K562 (cell line): ENCODE data around the gene FGFRL1. TPM values are rescaled to one million over a fixed set of nuclear protein-coding genes. Genes with fewer than 3 reads are reported as not detected.

ENCODE experiments used
- CBX8 ChIP-seq: fragments of 200-600 bp; sonication (generic); IDR thresholded peaks from 2 replicates; pipeline ENCODE4 v1.6.1; 2012; ENCODE audit warnings: borderline replicate concordance, mixed run types, low read depth, mild to moderate bottlenecking, moderate library complexity, mixed read lengths, low read length, control low read depth, inconsistent platforms; ENCODE audit not compliant: poor library complexity, severe bottlenecking; ENCODE audit errors: extremely low read depth
- CEBPB ChIP-seq: fragments of 450-650 bp; IDR thresholded peaks from 2 replicates; pipeline ENCODE4 v1.6.1; 2016; ENCODE audit warnings: missing genetic modification characterization, missing compliant biosample characterization
- E2F3 ChIP-seq: fragments of 250-450 bp; sonication (Bioruptor Pico); IDR thresholded peaks from 2 replicates; pipeline ENCODE4 v1.4.0; 2020; ENCODE audit warnings: mild to moderate bottlenecking
- HIVEP1 ChIP-seq: fragments of 250-450 bp; sonication (Bioruptor Pico); IDR thresholded peaks from 2 replicates; pipeline ENCODE4 v1.4.0; 2020; ENCODE audit warnings: mild to moderate bottlenecking
- KDM5B ChIP-seq: fragments of 200-600 bp; sonication (generic); IDR thresholded peaks from 2 replicates; pipeline ENCODE4 v1.6.1; 2012; ENCODE audit warnings: low read depth, mild to moderate bottlenecking, moderate library complexity, low read length, control low read depth, inconsistent platforms; ENCODE audit not compliant: insufficient replicate concordance
- KLF16 ChIP-seq: IDR thresholded peaks from 2 replicates; pipeline ENCODE4 v1.6.1; 2016; ENCODE audit warnings: antibody characterized with exemption
- MYNN ChIP-seq, 2 experiments: sonication (generic); formaldehyde crosslinking in 1 of 2; IDR thresholded peaks; 2 replicates each; pipeline versions ENCODE4 v1.5.0 to v1.6.1; 2016 to 2020; ENCODE audit warnings: antibody characterized with exemption in 1 of 2, missing genetic modification reagents in 1 of 2
- NR1H2 ChIP-seq: sonication (generic); formaldehyde crosslinking; IDR thresholded peaks from 2 replicates; pipeline ENCODE4 v1.4.0; 2020; ENCODE audit warnings: mild to moderate bottlenecking, missing genetic modification reagents
- POLR2G ChIP-seq: fragments of 200-400 bp; formaldehyde crosslinking; IDR thresholded peaks from 2 replicates; pipeline ENCODE4 v1.6.1; 2017; ENCODE audit warnings: low read depth, mild to moderate bottlenecking, antibody characterized with exemption, low read length, moderate library complexity
- STAT5A ChIP-seq: IDR thresholded peaks from 2 replicates; pipeline ENCODE4 v1.6.1; 2012; ENCODE audit warnings: low read length, inconsistent platforms, borderline replicate concordance
- ZKSCAN1 ChIP-seq: fragments of 150-350 bp; IDR thresholded peaks from 2 replicates; pipeline ENCODE4 v1.6.1; 2016; ENCODE audit warnings: low read depth, low read length
- polyA plus RNA-seq, 8 experiments: library from polyadenylated mRNA; depleted of rRNA in 4 of 8; stranded (reverse) in 5 of 8; unstranded in 3 of 8; fragments of >200 nt; fragmentation: Nextera tagmentation in 2 of 8; fragmentation: Illumina TruSeq in 1 of 8; extraction: Ambion mirVana in 2 of 8; extraction: Trizol in 1 of 8; gene quantifications; 2 replicates each; pipeline versions ENCODE4 v1.2.1 to v1.2.3, GENCODE V29; 2011 to 2014; ENCODE audit warnings: inconsistent platforms in 1 of 8, missing spikeins in 1 of 8
- total RNA-seq, 7 experiments: library from RNA; depleted of rRNA in 6 of 7; stranded (reverse); fragments of >200 nt in 6 of 7; fragmentation: Illumina TruSeq in 2 of 7; extraction: Trizol in 2 of 7; gene quantifications; 2 replicates each; pipeline versions ENCODE4 v1.2.1 to v1.2.3, GENCODE V29; 2011 to 2021; ENCODE audit warnings: low replicate concordance in 1 of 7
- TF ChIP-seq, protein P1 (sequence below), 2 experiments: fragments of 450-650 bp; formaldehyde crosslinking in 1 of 2; IDR thresholded peaks; 2 replicates each; pipeline versions ENCODE4 v1.4.0 to v1.6.1; 2014 to 2020; ENCODE audit warnings: mild to moderate bottlenecking in 2 of 2, borderline replicate concordance in 1 of 2, low read depth in 1 of 2
- TF ChIP-seq, protein P2 (sequence below): sonication (generic); formaldehyde crosslinking; IDR thresholded peaks from 2 replicates; pipeline ENCODE4 v1.8.1; 2023; ENCODE audit warnings: mild to moderate bottlenecking, missing genetic modification reagents

Gene FGFRL1
- total and polyA plus RNA-seq, 9 of the 15 experiments (the other 6 are each of a cell fraction or from before 2014, with no cell fraction given), result 0.34 to 49.9 (median 14.6) TPM

DNA sequence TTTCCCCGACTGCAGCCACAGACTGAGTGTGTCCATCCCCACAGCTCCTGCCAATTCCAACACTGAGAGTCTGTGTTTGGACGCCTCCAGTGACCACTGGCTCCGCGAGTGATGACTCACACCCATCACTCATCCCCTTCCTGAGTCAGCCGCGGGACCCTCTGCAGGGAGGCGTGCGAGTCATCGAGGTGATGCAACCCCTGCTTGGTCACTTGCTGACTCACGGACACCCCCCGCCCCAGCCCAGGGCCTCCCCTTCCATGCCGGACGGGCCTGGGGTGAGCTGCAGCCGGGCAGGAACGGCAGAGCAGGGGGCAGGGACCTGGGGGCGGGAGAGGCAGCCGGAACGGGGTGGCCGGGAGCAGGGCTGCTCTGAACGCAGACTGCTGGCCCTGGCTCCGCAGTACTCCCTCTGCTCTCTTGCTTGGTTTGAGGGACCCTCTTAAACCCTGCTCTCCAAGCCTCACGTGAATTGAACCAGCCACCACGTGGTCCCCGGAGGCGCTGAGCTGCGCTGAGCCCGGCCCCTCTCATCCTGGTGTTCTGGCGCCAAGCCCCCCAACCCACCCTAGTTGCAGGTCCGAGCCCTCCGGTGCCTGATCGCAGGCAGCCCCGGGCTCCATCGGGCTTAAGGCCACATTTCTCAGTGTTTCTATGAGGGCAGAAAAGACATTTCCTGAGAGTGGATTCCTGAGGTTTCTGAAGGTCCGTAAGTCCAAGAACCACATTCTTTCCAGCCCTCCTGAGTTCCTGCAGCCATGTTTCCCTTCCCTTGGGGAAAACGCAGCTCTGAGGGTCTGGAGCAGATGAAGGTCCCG is 32.4 kb downstream of the FGFRL1 start (continued):
- TF ChIP-seq CEBPB (tag), result peak; percentile 99
- TF ChIP-seq POLR2G, result peak; percentile 90
- TF ChIP-seq KDM5B, result no peak
- TF ChIP-seq MYNN (IDR thresholded peaks at IDR 0.05), result peak; percentile 96
- no peak for TF ChIP-seq MYNN (CRISPR knock-in tag; IDR thresholded peaks at IDR 0.05)
- 0 out of 2 replicates have a peak, but pooled peaks have one; percentile 33 for TF ChIP-seq ZKSCAN1
- TF ChIP-seq, protein P1, sequence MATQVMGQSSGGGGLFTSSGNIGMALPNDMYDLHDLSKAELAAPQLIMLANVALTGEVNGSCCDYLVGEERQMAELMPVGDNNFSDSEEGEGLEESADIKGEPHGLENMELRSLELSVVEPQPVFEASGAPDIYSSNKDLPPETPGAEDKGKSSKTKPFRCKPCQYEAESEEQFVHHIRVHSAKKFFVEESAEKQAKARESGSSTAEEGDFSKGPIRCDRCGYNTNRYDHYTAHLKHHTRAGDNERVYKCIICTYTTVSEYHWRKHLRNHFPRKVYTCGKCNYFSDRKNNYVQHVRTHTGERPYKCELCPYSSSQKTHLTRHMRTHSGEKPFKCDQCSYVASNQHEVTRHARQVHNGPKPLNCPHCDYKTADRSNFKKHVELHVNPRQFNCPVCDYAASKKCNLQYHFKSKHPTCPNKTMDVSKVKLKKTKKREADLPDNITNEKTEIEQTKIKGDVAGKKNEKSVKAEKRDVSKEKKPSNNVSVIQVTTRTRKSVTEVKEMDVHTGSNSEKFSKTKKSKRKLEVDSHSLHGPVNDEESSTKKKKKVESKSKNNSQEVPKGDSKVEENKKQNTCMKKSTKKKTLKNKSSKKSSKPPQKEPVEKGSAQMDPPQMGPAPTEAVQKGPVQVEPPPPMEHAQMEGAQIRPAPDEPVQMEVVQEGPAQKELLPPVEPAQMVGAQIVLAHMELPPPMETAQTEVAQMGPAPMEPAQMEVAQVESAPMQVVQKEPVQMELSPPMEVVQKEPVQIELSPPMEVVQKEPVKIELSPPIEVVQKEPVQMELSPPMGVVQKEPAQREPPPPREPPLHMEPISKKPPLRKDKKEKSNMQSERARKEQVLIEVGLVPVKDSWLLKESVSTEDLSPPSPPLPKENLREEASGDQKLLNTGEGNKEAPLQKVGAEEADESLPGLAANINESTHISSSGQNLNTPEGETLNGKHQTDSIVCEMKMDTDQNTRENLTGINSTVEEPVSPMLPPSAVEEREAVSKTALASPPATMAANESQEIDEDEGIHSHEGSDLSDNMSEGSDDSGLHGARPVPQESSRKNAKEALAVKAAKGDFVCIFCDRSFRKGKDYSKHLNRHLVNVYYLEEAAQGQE (IDR thresholded peaks at IDR 0.05; ENCODE audit: borderline replicate concordance), result peak; percentile 52
- TF ChIP-seq, protein P1 (CRISPR knock-in tag; IDR thresholded peaks at IDR 0.05; ENCODE audit: low read depth), result no peak
- peak; percentile 49; the same call in 1 of the 2 replicates for TF ChIP-seq E2F3 (CRISPR knock-in tag)
- TF ChIP-seq, protein P2, sequence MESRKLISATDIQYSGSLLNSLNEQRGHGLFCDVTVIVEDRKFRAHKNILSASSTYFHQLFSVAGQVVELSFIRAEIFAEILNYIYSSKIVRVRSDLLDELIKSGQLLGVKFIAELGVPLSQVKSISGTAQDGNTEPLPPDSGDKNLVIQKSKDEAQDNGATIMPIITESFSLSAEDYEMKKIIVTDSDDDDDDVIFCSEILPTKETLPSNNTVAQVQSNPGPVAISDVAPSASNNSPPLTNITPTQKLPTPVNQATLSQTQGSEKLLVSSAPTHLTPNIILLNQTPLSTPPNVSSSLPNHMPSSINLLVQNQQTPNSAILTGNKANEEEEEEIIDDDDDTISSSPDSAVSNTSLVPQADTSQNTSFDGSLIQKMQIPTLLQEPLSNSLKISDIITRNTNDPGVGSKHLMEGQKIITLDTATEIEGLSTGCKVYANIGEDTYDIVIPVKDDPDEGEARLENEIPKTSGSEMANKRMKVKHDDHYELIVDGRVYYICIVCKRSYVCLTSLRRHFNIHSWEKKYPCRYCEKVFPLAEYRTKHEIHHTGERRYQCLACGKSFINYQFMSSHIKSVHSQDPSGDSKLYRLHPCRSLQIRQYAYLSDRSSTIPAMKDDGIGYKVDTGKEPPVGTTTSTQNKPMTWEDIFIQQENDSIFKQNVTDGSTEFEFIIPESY, result peak; percentile 59
- peak; percentile 46; the same call in 1 of the 2 replicates for TF ChIP-seq STAT5A
- 0 out of 2 replicates have a peak, but pooled peaks have one; percentile 11 for TF ChIP-seq KLF16
- TF ChIP-seq CBX8, result no peak
- TF ChIP-seq NR1H2 (CRISPR knock-in tag), result no peak
- no peak for TF ChIP-seq HIVEP1
